HL-60/S4 treated with phorbol 12-myristate 13-acetate at 8.2 ng/mL for 4 days and 3 days (cell line): ENCODE data around the gene TMEM184A.

Experiments used
- in situ Hi-C: fragments of 300-500 bp; cut with MboI; formaldehyde crosslinking; loops from 2 replicates; pipeline ENCODE4 v1.15.0; 2022; ENCODE audit warnings: low sequenced_read_pairs

Gene TMEM184A

GRCh38 chr7:1553512-1554210 lies 2.3 kb downstream of the TMEM184A start:
- in situ Hi-C loops, result no loop called here

GRCh38 chr7:1552200-1552599 lies 3.8 kb downstream of the TMEM184A start:
- in situ Hi-C loops, result no loop called here

GRCh38 chr7:1550846-1551155 lies 5.2 kb downstream of the TMEM184A start:
- in situ Hi-C loops, result no loop called here

GRCh38 chr7:1550005-1550845 lies 5.8 kb downstream of the TMEM184A start:
- in situ Hi-C loops, result no loop called here

GRCh38 chr7:1549357-1550004 lies 6.5 kb downstream of the TMEM184A start:
- in situ Hi-C loops, result no loop called here

GRCh38 chr7:1548944-1549343 lies 7.1 kb downstream of the TMEM184A start:
- in situ Hi-C loops, result no loop called here

GRCh38 chr7:1548438-1548831 lies 7.6 kb downstream of the TMEM184A start:
- in situ Hi-C loops, result no loop called here

- in situ Hi-C loops, result no loop called here
Measured at GRCh38 chr7:1547777-1548437, 8.1 kb downstream of the TMEM184A start.

GRCh38 chr7:1546909-1547776 lies 8.9 kb downstream of the TMEM184A start:
- in situ Hi-C loops, result no loop called here

- in situ Hi-C loops, result no loop called here
Measured at GRCh38 chr7:1546274-1546908, 9.6 kb downstream of the TMEM184A start.

- in situ Hi-C loops, result no loop called here
Measured at GRCh38 chr7:1545417-1546246, 10.4 kb downstream of the TMEM184A start.

GRCh38 chr7:1544896-1545416 lies 11.0 kb downstream of the TMEM184A start:
- in situ Hi-C loops, result no loop called here

GRCh38 chr7:1544178-1544895 lies 11.7 kb downstream of the TMEM184A start:
- in situ Hi-C loops, result no loop called here

- in situ Hi-C loops, result no loop called here
Measured at GRCh38 chr7:1543826-1544177, 12.2 kb downstream of the TMEM184A start.

GRCh38 chr7:1542841-1543747 lies 12.9 kb downstream of the TMEM184A start:
- in situ Hi-C loops, result no loop called here

- in situ Hi-C loops, result no loop called here
Measured at GRCh38 chr7:1542329-1542728, 13.7 kb downstream of the TMEM184A start.

- in situ Hi-C loops, result no loop called here
Measured at GRCh38 chr7:1541431-1542162, 14.4 kb downstream of the TMEM184A start.
